GM18868 (cell line): ENCODE results near the gene CWC27.
"Not testable (repeated sequence)": the region's sequence is repeated elsewhere in the genome, so short reads cannot be mapped to it uniquely, and the experiment has no call there.

Source experiments
- ATAC-seq: cut with Tn5 transposase; IDR thresholded peaks from one replicate; pipeline ENCODE4 v1.9.1; 2021; ENCODE audit warnings: mild to moderate bottlenecking, moderate library complexity; ENCODE audit not compliant: unreplicated experiment

The CWC27 gene

GRCh38 chr5:64914396-64914795 lies 145.7 kb downstream of the CWC27 start:
- ATAC-seq, result no peak

- no peak for ATAC-seq
Observed at GRCh38 chr5:64918083-64918482, 149.4 kb downstream of the CWC27 start.

- ATAC-seq, result no peak
Observed at GRCh38 chr5:64921386-64921785, 152.7 kb downstream of the CWC27 start.

- ATAC-seq, result no peak
Observed at GRCh38 chr5:64923151-64923685, 154.5 kb downstream of the CWC27 start.

- no peak for ATAC-seq
Observed at GRCh38 chr5:64925123-64925522, 156.4 kb downstream of the CWC27 start.

- no peak for ATAC-seq
Observed at GRCh38 chr5:64929833-64930232, 161.1 kb downstream of the CWC27 start.

- ATAC-seq, result no peak
Observed at GRCh38 chr5:64930672-64931318, 162.1 kb downstream of the CWC27 start.

GRCh38 chr5:64939422-64939771 lies 170.7 kb downstream of the CWC27 start:
- not testable (repeated sequence) for ATAC-seq

GRCh38 chr5:64939772-64940510 lies 171.2 kb downstream of the CWC27 start:
- ATAC-seq, result no peak

- no peak for ATAC-seq
Observed at GRCh38 chr5:64942460-64942859, 173.7 kb downstream of the CWC27 start.

- no peak for ATAC-seq
Observed at GRCh38 chr5:64944868-64945267, 176.1 kb downstream of the CWC27 start.

- ATAC-seq, result no peak
Observed at GRCh38 chr5:64947031-64947430, 178.3 kb downstream of the CWC27 start.

GRCh38 chr5:64947801-64948200 lies 179.1 kb downstream of the CWC27 start:
- ATAC-seq, result no peak

- ATAC-seq, result no peak
Observed at GRCh38 chr5:64949331-64949730, 180.6 kb downstream of the CWC27 start.

GRCh38 chr5:64952951-64953673 lies 184.4 kb downstream of the CWC27 start:
- no peak for ATAC-seq

- no peak for ATAC-seq
Observed at GRCh38 chr5:64954518-64954917, 185.8 kb downstream of the CWC27 start.

GRCh38 chr5:64958757-64959391 lies 190.1 kb downstream of the CWC27 start:
- ATAC-seq, result no peak

GRCh38 chr5:64963278-64963677 lies 194.5 kb downstream of the CWC27 start:
- no peak for ATAC-seq

- no peak for ATAC-seq
Observed at GRCh38 chr5:64968591-64969110, 199.9 kb downstream of the CWC27 start.

- no peak for ATAC-seq
Observed at GRCh38 chr5:64969578-64969977, 200.8 kb downstream of the CWC27 start.

GRCh38 chr5:64971513-64971912 lies 202.8 kb downstream of the CWC27 start:
- ATAC-seq, result no peak
